CD4-positive, alpha-beta T cell treated with Interleukin-10 for 1 hour (primary cell): ENCODE data around the gene CTRL.

Experiments used
- DNase-seq: peaks from one replicate; pipeline ENCODE4 v3.0.0-alpha.2; 2020

Gene CTRL

DNA sequence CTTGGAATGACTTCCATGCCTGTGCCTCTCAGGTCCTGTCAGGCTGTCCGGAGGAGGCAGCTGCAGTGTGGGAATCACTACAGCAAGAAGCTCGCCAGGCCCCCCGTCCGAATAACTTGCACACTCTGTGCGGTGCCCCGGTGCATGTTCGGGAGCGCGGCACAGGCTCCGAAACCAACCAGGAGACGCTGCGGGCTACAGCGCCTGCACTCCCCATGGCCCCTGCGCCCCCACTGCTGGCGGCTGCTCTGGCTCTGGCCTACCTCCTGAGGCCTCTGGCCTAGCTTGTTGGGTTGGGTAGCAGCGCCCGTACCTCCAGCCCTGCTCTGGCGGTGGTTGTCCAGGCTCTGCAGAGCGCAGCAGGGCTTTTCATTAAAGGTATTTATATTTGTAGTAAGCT, 45.7 kb downstream of the CTRL start:
- DNase-seq = no peak

DNA sequence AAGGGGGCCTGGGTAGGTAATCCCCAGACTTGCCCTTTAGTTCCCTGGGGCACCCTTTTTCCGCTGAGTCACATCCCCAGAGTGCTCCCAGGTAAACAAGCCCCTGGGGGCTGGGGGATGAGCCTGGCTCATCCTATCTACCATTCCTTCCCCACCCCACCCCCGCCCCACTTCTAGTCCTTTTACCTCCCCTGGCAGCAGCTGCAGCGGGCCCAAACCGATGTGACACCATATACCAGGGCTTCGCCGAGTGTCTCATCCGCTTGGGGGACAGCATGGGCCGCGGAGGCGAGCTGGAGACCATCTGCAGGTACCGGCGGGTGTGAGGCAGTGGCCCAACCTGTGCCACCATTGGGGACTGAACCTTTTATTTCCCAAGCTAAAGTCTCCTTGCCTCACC, 46.1 kb downstream of the CTRL start:
- DNase-seq = no peak

DNA sequence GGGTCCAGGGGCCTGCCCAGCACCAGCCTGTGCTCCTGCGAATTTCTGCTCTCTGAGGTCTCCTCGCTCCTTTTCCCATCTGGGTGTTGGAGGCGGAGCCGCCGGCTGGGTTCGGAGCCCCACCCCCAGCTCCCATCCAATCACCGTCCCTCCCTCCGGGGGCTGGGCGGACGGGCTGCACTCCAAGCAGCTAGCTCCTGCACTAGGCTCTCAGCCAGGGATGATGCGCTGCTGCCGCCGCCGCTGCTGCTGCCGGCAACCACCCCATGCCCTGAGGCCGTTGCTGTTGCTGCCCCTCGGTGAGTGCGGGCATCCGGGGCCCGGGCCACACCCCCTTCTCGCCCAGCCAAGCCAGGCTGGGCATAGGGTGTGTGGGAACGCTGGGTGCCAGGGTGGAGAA, 47.0 kb downstream of the CTRL start, which contains the start of gene NRN1L:
NRN1L (plus strand) TSS at position 202 of the 400 bp plus-strand sequence; CDS start at position 221, 19 bp downstream.
- no peak for DNase-seq

DNA sequence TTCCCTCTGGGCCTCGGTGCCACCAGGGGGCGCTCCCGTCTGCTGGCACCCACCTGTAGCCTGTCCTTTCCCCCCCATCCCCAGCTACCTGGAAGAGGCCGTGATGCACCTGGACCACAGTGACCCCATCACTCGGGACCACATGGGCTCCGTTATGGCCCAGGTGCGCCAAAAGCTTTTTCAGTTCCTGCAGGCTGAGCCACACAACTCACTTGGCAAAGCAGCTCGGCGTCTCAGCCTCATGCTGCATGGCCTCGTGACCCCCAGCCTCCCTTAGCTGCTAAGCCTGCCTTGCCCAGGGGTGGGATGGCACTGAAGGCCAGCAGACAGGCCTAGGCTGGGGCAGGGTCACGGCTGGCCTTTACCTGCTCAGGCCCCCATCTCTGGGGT, 47.8 kb downstream of the CTRL start:
- peak; percentile 78 for DNase-seq

DNA sequence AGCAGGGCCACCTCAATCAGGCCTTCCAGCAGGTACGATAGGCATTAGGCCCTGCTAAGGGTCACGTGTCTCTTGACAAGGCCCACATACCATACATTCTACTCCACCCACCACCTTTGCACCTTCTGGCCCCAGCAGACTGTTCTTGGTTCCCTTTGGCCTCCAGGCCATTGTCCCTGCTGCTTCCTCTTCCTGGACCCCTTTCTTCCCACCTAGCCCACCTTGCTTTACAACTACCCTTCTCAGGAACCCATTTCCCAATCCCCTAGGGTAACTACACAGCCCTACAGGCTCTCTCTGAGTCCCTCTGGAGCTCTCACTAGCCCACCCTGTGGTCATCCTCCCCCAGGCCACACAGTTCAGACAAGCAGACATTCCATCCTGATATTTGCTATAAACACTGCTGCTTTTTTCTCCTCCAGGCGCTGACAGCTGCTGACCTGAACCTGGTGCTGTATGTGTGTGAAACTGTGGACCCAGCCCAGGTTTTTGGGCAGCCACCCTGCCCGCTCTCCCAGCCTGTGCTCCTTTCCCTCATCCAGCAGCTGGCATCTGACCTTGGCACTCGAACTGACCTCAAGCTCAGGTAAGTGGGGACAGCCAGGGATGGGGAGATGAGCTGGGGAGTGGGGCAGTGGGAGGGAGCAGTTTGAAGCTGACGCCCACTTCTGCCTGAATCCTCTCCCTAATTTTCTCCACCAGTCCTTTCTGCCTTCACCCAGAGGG, 48.4 kb downstream of the CTRL start:
- no peak for DNase-seq

DNA sequence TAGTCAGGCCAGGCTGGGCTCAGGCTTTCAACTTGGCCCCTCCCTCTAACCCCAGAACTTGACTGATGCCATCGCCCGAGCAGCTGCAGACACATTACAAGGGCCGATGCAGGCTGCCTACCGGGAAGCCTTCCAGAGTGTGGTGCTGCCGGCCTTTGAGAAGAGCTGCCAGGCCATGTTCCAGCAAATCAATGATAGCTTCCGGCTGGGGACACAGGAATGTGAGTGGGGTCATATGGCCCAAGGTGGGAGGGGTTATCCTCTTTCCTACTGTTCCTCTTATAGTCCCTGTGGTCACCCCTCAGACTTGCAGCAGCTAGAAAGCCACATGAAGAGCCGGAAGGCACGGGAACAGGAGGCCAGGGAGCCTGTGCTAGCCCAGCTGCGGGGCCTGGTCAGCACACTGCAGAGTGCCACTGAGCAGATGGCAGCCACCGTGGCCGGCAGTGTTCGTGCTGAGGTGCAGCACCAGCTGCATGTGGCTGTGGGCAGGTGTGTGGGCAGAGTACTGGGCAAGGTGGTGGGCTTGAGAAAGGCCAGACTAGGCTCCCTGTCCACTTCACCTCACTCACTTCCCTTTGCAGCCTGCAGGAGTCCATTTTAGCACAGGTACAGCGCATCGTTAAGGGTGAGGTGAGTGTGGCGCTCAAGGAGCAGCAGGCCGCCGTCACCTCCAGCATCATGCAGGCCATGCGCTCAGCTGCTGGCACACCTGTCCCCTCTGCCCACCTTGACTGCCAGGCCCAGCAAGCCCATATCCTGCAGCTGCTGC, 49.1 kb downstream of the CTRL start:
- DNase-seq = no peak

DNA sequence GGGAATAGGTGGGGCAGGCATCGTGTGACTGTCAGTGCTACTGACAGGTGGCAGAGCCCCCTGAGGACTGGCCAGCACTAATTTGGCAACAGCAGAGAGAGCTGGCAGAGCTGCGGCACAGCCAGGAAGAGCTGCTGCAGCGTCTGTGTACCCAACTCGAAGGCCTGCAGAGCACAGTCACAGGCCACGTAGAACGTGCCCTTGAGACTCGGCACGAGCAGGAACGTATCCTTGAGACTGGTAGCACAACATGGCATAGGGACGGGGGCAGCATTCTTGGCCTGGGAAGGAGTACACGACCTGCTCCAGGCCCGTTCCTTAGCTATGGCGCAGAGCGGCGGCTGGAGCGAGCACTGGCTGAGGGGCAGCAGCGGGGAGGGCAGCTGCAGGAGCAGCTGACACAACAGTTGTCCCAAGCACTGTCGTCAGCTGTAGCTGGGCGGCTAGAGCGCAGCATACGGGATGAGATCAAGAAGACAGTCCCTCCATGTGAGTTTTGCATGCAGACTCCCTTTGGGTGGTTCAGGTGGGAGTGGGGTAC, 50.0 kb downstream of the CTRL start:
- no peak for DNase-seq

DNA sequence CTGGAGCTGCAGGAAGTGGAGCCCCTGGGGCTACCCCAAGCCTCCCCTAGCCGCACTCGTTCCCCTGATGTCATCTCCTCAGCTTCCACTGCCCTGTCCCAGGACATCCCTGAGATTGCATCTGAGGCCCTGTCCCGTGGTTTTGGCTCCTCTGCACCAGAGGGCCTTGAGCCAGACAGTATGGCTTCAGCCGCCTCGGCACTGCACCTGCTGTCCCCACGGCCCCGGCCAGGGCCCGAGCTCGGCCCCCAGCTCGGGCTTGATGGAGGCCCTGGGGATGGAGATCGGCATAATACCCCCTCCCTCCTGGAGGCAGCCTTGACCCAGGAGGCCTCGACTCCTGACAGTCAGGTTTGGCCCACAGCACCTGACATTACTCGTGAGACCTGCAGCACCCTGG, 51.1 kb downstream of the CTRL start:
- no peak for DNase-seq

DNA sequence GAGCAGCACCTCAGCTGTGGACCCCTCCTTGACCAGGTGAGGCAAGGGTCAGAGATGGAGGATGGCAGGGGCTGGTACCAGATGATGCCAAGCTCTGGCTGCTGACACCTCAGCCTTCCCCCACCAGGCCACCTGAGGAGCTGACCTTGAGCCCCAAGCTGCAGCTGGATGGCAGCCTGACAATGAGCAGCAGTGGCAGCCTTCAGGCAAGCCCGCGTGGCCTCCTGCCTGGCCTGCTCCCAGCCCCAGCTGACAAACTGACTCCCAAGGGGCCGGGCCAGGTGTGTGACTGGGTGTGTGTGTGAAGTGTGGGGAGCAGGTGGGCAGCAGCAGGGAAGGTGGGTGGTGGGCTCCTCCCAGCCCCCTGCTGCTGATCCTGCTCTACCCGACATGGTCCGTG, 51.7 kb downstream of the CTRL start:
- no peak for DNase-seq
